ENCODE data around the gene RELB.

DNA sequence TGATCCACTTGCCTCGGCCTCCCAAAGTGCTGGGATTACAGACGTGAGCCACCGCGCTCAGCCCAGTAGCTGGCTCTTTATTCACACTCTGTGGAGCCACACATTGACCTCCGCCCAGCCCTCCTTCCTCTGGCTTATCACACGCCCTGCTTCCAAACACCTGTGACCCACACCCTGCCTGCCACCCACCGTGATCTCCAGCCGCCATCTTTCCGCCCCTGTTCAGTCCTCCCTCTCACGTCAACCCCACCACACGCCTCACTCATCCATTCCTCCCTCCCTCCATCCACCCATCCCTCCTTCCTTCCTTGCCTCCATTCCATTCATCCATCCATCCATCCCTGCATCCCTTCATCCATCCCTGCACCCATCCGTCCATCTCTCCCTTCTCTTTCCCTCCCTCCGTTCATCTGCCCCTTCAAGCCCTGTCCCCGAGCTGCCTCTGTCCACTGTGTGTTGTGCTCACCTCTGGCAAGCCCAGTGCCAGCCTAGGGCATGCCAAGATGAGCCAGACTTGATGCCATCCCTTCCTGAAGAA lies 57.4 kb downstream of the RELB start:
- TF ChIP-seq, protein P1, sequence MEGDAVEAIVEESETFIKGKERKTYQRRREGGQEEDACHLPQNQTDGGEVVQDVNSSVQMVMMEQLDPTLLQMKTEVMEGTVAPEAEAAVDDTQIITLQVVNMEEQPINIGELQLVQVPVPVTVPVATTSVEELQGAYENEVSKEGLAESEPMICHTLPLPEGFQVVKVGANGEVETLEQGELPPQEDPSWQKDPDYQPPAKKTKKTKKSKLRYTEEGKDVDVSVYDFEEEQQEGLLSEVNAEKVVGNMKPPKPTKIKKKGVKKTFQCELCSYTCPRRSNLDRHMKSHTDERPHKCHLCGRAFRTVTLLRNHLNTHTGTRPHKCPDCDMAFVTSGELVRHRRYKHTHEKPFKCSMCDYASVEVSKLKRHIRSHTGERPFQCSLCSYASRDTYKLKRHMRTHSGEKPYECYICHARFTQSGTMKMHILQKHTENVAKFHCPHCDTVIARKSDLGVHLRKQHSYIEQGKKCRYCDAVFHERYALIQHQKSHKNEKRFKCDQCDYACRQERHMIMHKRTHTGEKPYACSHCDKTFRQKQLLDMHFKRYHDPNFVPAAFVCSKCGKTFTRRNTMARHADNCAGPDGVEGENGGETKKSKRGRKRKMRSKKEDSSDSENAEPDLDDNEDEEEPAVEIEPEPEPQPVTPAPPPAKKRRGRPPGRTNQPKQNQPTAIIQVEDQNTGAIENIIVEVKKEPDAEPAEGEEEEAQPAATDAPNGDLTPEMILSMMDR (IDR thresholded peaks at IDR 0.05 in 4 of 5, conservative IDR thresholded peaks at IDR 0.05 in 1 of 5), result no peak
- no peak for TF ChIP-seq POLR2A (IDR thresholded peaks at IDR 0.05)

Measured in gastrocnemius medialis (tissue), 4 donors.